Spinal cord (tissue), 10 donors: ENCODE data around the gene PLEKHG5. TPM values are rescaled to one million over a fixed set of nuclear protein-coding genes. Genes with fewer than 3 reads are reported as not detected.
"Not testable (repeated sequence)": the region's sequence is repeated elsewhere in the genome, so short reads cannot be mapped to it uniquely, and the experiment has no call there.

Experiments used
- DNase-seq, 6 donors: peaks; one replicate each; pipeline versions ENCODE4 v3.0.0 to v3.0.0-alpha.2; 2013 to 2015; ENCODE audit warnings: low spot score in 6 of 6, low read depth in 4 of 6
- H3K27ac ChIP-seq: one replicate; pipeline ENCODE4 v1.5.1; 2013; ENCODE audit warnings: low read depth, low read length, control low read depth
- H3K27me3 ChIP-seq: one replicate; pipeline ENCODE4 v1.6.1; 2013; ENCODE audit warnings: low read length; ENCODE audit not compliant: control insufficient read depth, insufficient read depth
- H3K36me3 ChIP-seq: one replicate; pipeline ENCODE4 v1.6.1; 2013; ENCODE audit warnings: low read length; ENCODE audit not compliant: control insufficient read depth, insufficient read depth
- H3K4me1 ChIP-seq: one replicate; pipeline ENCODE4 v1.6.1; 2013; ENCODE audit warnings: low read length; ENCODE audit not compliant: control insufficient read depth, insufficient read depth
- H3K4me3 ChIP-seq: one replicate; pipeline ENCODE4 v1.5.1; 2013; ENCODE audit warnings: low read depth, low read length, control low read depth
- H3K9me3 ChIP-seq: one replicate; pipeline ENCODE4 v1.6.1; 2013; ENCODE audit warnings: low read length; ENCODE audit not compliant: control insufficient read depth, insufficient read depth
- WGBS: methylation state at CpG from one replicate; pipeline ENCODE4 v1.1.5; 2013; ENCODE audit warnings: missing lambda C conversion rate; ENCODE audit not compliant: insufficient coverage; 5-methylcytosine and 5-hydroxymethylcytosine counted together
- polyA plus RNA-seq, 2 donors: library from polyadenylated mRNA; unstranded; fragments of 120-200 nt; gene quantifications; one replicate each; pipeline ENCODE4 v1.2.1, GENCODE V29; 2013; ENCODE audit not compliant: insufficient read length in 2 of 2
- total RNA-seq, 2 donors: library from RNA; depleted of rRNA in 1 of 2; stranded (reverse); fragments of 120-200 nt in 1 of 2; fragments of >200 nt in 1 of 2; gene quantifications; one replicate each; pipeline versions ENCODE4 v1.2.3 to v1.2.4, GENCODE V29; 2013 to 2014
- donor health status: healthy.

The PLEKHG5 gene
- total and polyA plus RNA-seq, 4 donors: 12.9 to 32.9 (median 22.7) TPM

- peaks cover 54% of the 10 kb centered on the region for H3K4me1 ChIP-seq
- H3K4me3 ChIP-seq: no peak overlapping the region
- 57% methylated on average over 2 of the region's 5 CpGs for WGBS
- H3K9me3 ChIP-seq: no peaks in the 10 kb centered on the region
- H3K27me3 ChIP-seq: no peaks in the 10 kb centered on the region
- no peaks in the 10 kb centered on the region for H3K36me3 ChIP-seq
- DNase-seq: peak in 1 of 6 donors; percentile 68
- H3K27ac ChIP-seq: no peak overlapping the region
Observed at GRCh38 chr1:6434186-6434585, 57.3 kb downstream of the PLEKHG5 start.

- peaks cover 45% of the 10 kb centered on the region for H3K4me1 ChIP-seq
- not testable (repeated sequence) for H3K9me3 ChIP-seq, H3K27ac ChIP-seq, DNase-seq, H3K4me3 ChIP-seq, H3K27me3 ChIP-seq, H3K36me3 ChIP-seq
- WGBS: 71% methylated on average over 9 of the region's 13 CpGs
Observed at GRCh38 chr1:6431645-6432579, 59.6 kb downstream of the PLEKHG5 start.

- peaks cover 23% of the 10 kb centered on the region for H3K27me3 ChIP-seq
- H3K36me3 ChIP-seq, H3K9me3 ChIP-seq, H3K4me3 ChIP-seq, H3K27ac ChIP-seq: not testable (repeated sequence)
- WGBS: 19% methylated on average over 15 of the region's 19 CpGs
- H3K4me1 ChIP-seq: peaks cover 27% of the 10 kb centered on the region
- peak in 1 of 6 donors; percentile 41 for DNase-seq
Observed at GRCh38 chr1:6429660-6430411, 61.6 kb downstream of the PLEKHG5 start.

GRCh38 chr1:6428453-6428852 lies 63.0 kb downstream of the PLEKHG5 start:
- H3K27ac ChIP-seq, DNase-seq, H3K9me3 ChIP-seq, H3K36me3 ChIP-seq, H3K4me3 ChIP-seq: not testable (repeated sequence)
- WGBS: 81% methylated on average over 6 of the region's 6 CpGs
- peaks cover 30% of the 10 kb centered on the region for H3K4me1 ChIP-seq
- H3K27me3 ChIP-seq: peaks cover 34% of the 10 kb centered on the region

- DNase-seq: no peak
- H3K4me3 ChIP-seq: no peak overlapping the region
- H3K4me1 ChIP-seq: peaks cover 37% of the 10 kb centered on the region
- peaks cover 41% of the 10 kb centered on the region for H3K27me3 ChIP-seq
- WGBS: 79% methylated on average over 21 of the region's 26 CpGs
- H3K27ac ChIP-seq: no peak overlapping the region
- no peaks in the 10 kb centered on the region for H3K9me3 ChIP-seq
- no peaks in the 10 kb centered on the region for H3K36me3 ChIP-seq
Observed at GRCh38 chr1:6427441-6428390, 63.8 kb downstream of the PLEKHG5 start.

GRCh38 chr1:6426972-6427350 lies 64.5 kb downstream of the PLEKHG5 start:
- Histone ChIP-seq H3K36me3 (no peaks in the 10 kb centered on the region), H3K27ac (no peak overlapping the region), H3K4me1 (peaks cover 39% of the 10 kb centered on the region), H3K4me3 (no peak overlapping the region), H3K27me3 (peaks cover 43% of the 10 kb centered on the region), H3K9me3 (no peaks in the 10 kb centered on the region)
- DNase-seq: no peak
- 80% methylated on average over 8 of the region's 10 CpGs for WGBS

- Histone ChIP-seq H3K4me1 (peaks cover 39% of the 10 kb centered on the region), H3K36me3 (no peaks in the 10 kb centered on the region), H3K9me3 (no peaks in the 10 kb centered on the region), H3K4me3 (no peak overlapping the region), H3K27me3 (peaks cover 48% of the 10 kb centered on the region), H3K27ac (no peak overlapping the region)
- no peak for DNase-seq
- WGBS: 91% methylated on average over 9 of the region's 9 CpGs
Observed at GRCh38 chr1:6426277-6426971, 65.0 kb downstream of the PLEKHG5 start.

GRCh38 chr1:6425658-6426057 lies 65.8 kb downstream of the PLEKHG5 start:
- Histone ChIP-seq H3K36me3 (no peaks in the 10 kb centered on the region), H3K4me1 (peaks cover 39% of the 10 kb centered on the region), H3K4me3 (no peak overlapping the region), H3K9me3 (no peaks in the 10 kb centered on the region), H3K27ac (no peak overlapping the region), H3K27me3 (peaks cover 56% of the 10 kb centered on the region)
- DNase-seq: no peak
- WGBS: 90% methylated on average over 5 of the region's 6 CpGs
